HG02763 (cell line): ENCODE results near the gene COQ8B.

ENCODE experiments used
- ATAC-seq: cut with Tn5 transposase; IDR thresholded peaks from one replicate; pipeline ENCODE4 v1.9.1; 2021; ENCODE audit warnings: mild to moderate bottlenecking, moderate library complexity; ENCODE audit not compliant: unreplicated experiment

Gene COQ8B

GRCh38 chr19:40693150-40693788, 23.4 kb downstream of the COQ8B start:
- no peak for ATAC-seq

DNA sequence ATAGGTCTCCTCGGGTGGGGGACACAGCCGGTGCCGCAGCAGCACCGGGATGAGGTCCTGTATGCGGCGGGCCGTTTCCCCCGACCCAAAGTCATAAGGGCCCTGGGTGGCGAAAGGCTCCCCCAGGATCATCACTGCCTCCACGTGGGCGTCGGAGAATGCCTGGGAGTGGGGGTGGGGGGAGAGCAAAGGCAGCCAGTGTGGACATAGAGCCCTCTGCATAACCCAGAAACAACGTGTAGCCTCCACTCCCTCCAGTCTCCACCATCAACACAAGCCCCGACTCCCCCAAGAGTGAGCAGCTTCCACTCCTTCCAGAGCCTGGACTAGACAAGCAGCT, 24.5 kb downstream of the COQ8B start:
- no peak for ATAC-seq

GRCh38 chr19:40691421-40692211, 25.1 kb downstream of the COQ8B start:
- ATAC-seq, result no peak

DNA sequence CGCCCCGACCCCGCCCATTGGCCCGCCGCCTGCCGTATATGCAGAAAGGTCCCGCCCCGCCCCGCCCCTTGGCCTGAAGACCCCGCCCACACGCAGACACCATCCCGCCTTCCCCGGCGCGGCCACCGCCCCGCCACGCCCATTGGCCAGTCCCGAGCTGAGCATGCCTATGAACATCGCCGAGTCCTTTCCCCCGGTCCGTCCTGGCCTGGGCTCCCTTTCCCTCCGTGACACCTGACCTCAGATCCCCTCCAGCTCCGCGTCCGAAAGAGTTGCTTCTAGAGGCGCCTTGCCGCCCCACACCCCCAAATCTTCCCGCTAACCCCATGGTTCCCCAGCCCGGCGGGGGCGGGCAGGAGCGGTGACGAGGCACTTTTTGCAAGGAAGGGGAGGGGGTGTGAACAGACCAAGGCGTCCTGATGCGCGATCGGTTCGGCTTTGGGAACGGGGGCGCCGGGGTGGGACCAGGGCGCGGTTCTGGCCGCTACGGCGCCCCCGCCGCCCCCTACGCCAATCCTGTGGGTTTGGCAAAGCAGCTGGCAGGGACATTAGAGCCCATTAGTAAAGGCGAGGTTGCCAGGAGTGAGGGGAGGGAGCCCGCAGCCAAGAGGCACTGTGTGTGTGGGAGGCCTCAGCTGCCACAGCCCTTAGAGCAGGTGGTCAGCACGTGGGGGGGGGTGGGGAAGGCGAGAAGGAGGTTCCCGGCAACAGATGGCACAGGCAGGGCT, 25.8 kb downstream of the COQ8B start:
- ATAC-seq, result peak; percentile 68

DNA sequence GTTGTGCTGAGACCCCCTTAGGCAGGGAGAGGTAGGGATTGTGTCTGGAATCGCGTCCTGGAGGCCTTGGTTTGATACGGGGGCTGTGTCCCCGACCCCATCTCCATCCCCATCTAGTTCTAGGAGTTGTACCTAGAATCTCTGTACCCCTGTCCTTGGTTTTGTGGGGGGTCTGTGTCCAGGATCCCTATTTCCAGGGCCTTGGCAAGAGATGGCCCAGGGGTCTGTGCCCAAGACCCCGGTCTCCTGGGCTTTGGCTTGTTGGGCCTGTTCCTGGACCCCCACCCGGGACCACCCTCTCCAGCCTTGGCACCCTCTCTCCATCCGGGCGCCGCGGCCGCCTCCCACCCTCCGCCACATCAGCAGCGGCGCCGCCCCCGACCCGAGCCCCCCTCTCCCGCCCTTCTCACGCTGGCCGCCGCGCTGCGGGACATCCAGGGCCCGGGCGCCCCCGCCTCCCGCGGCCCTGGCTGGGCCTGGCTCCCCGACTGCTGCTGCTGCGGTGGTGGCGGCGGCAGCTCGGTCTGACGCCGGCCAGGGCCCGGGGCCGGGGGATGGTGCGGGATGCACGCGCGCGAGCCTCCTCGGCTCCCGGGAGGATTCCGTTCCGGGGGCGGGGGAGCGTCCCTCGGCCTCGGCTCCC, 26.5 kb downstream of the COQ8B start, which contains the start of gene NUMBL:
Gene NUMBL (minus strand): TSS at position 602 of the 643 bp plus-strand sequence. CDS start 168 bp downstream, at position 434.
- ATAC-seq, result no peak

DNA sequence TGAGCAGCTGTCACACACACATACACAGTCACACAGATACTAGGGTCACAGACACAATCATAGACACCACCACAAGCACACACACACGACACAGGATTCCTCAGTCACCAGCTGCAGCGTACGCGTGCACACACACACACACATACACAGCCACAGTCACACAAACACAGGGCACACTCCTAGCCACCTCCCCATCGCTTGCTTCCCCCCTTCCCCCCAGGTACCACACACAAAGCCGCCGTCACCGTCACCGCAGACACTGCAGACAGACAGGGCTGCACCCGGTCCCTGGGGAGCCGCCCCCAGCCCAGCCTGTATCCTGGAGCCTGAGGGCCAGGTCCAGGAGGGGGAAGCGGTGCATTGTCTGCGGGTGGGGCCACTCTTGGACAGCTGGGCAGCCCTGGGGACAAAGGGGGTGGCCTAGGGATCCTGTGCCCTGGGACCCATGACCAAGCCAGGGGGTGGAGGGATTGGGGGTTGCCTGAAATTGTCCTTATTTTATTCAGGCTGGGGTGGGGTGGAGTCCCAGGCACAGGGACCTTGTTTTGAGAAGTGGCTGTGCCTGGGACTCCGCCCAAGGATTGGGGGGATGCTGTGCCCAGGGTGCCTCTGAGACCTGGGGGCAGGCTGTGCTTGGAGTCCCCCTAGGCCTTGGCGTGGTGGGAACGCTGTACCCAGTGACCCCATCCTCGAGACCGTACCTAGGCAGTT, 27.2 kb downstream of the COQ8B start:
- no peak for ATAC-seq

DNA sequence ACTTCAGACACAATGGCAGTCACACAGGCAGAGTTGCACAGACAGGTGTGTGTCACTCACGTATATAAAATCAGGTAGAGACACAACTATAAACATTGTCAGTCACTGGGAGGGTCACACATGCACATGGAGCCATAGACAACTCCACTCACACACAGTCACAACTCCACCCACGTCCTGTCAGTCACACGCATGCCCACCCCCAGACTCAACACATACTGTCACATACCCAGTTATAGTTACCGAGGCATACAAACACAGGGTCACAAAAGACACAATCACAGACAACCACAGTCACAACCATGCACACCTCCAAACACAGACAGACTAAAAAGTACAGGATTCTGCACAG, 27.7 kb downstream of the COQ8B start:
- ATAC-seq, result no peak

GRCh38 chr19:40688309-40688708, 28.4 kb downstream of the COQ8B start:
- ATAC-seq, result no peak

DNA sequence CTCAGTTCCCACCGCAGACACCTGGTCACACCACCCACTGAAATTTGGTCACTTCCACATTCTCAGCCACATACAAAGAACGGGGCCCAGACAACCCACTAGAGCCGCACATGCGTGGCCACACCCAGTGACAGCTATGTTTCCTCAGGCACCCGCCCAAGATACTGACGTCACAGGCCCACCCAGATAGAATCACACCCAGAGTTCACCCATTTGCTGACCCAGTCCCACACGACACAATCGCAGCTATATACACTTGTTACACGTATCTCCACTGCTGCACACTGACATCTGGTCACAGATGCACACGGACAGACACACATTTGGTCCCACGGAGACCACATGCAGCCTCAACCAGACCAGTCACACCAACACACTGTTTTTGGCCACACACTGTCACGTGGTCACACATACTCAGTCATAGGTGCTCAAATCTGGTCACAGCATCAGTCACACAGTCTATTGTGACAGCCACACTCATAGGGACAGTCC, 29.1 kb downstream of the COQ8B start:
- ATAC-seq, result no peak

DNA sequence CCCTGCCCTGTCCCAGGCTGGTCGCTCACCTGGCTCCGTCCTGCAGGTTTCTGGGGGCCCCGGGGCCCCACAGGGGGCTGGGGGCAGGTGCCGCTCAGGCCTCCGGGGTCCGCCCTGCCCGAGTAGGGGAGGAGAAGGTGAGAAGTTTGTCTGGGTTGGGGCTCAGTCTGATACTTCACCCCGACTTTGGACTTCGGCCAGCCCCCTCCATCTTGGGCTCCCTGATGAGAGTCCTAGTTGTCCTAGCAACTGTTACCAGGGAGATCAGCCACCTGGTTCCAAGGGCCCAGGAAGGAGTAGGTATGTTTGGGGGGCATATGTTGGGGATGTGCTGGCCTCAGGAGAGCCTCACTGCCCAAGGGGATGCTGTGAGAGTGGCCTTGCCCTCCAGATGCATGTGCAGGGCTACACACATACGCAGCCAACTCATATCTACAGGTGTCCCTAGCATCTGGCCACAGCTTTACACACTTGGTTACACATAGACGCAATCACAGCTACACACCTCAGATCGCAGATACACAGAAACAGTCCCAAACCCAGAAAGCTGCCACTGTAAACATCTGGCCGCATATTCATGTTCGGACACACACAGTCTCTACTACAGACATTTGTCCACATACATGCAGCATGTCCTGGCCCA, 29.7 kb downstream of the COQ8B start:
- ATAC-seq, result no peak

GRCh38 chr19:40685563-40685962, 31.1 kb downstream of the COQ8B start:
- no peak for ATAC-seq

GRCh38 chr19:40685016-40685526, 31.6 kb downstream of the COQ8B start:
- ATAC-seq, result no peak

GRCh38 chr19:40684280-40684679, 32.4 kb downstream of the COQ8B start:
- no peak for ATAC-seq

- no peak for ATAC-seq
Observed at GRCh38 chr19:40683437-40683836, 33.2 kb downstream of the COQ8B start.

GRCh38 chr19:40682431-40682964, 34.2 kb downstream of the COQ8B start:
- ATAC-seq, result no peak

- no peak for ATAC-seq
Observed at GRCh38 chr19:40681039-40681438, 35.6 kb downstream of the COQ8B start.

- ATAC-seq, result no peak
Observed at GRCh38 chr19:40677156-40677555, 39.5 kb downstream of the COQ8B start.

DNA sequence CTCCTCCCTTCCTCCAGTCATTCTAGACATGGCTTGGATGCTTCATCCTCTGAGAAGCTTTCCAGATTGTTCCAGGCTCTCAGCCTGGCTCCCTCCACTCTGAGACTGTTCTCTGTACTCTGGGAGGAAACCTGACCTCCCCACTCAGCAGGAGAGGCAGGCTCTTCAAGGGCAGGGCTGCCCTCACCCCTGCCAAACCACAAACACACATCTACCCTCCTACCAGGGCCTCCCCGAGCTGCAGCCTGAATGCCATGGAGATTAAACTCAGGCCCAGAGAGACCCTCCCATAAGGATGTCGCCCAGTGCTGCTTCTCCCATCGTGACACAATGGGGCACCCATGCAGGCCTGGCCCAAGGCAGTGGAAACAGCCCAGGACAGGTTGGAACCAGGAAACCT, 42.4 kb downstream of the COQ8B start:
- ATAC-seq, result no peak

- no peak for ATAC-seq
Observed at GRCh38 chr19:40673397-40673796, 43.3 kb downstream of the COQ8B start.
